Activated CD4-positive, alpha-beta T cell treated with anti-CD3 and anti-CD28 coated beads for 24 hours (primary cell): ENCODE data around the gene SHISA6.

Experiments
- DNase-seq, 2 donors: peaks; one replicate each; pipeline ENCODE4 v3.0.0-alpha.2; 2020; ENCODE audit warnings: low read depth in 2 of 2

SHISA6 gene

GRCh38 chr17:11446316-11446715 lies 205.3 kb downstream of the SHISA6 start:
- DNase-seq, result no peak

GRCh38 chr17:11454096-11454495 lies 213.1 kb downstream of the SHISA6 start:
- DNase-seq, result no peak

GRCh38 chr17:11458279-11458678 lies 217.3 kb downstream of the SHISA6 start:
- no peak for DNase-seq

GRCh38 chr17:11459861-11460331 lies 218.9 kb downstream of the SHISA6 start:
- DNase-seq, result no peak

- DNase-seq, result no peak
Measured at GRCh38 chr17:11461993-11462548, 221.1 kb downstream of the SHISA6 start.

GRCh38 chr17:11467639-11468038 lies 226.6 kb downstream of the SHISA6 start:
- no peak for DNase-seq

GRCh38 chr17:11485336-11486100 lies 244.5 kb downstream of the SHISA6 start:
- DNase-seq, result no peak

- DNase-seq, result no peak
Measured at GRCh38 chr17:11486101-11486867, 245.3 kb downstream of the SHISA6 start.

- DNase-seq, result no peak
Measured at GRCh38 chr17:11486868-11487310, 245.9 kb downstream of the SHISA6 start.

- no peak for DNase-seq
Measured at GRCh38 chr17:11487469-11487868, 246.5 kb downstream of the SHISA6 start.

- DNase-seq, result no peak
Measured at GRCh38 chr17:11488407-11488806, 247.4 kb downstream of the SHISA6 start.

GRCh38 chr17:11490171-11490755 lies 249.2 kb downstream of the SHISA6 start:
- no peak for DNase-seq

- no peak for DNase-seq
Measured at GRCh38 chr17:11492511-11492910, 251.5 kb downstream of the SHISA6 start.

GRCh38 chr17:11493936-11494335 lies 252.9 kb downstream of the SHISA6 start:
- DNase-seq, result no peak

GRCh38 chr17:11495613-11496012 lies 254.6 kb downstream of the SHISA6 start:
- no peak for DNase-seq

GRCh38 chr17:11499881-11500280 lies 258.9 kb downstream of the SHISA6 start:
- DNase-seq, result no peak

- no peak for DNase-seq
Measured at GRCh38 chr17:11503308-11504035, 262.5 kb downstream of the SHISA6 start.

- DNase-seq, result no peak
Measured at GRCh38 chr17:11506635-11507034, 265.6 kb downstream of the SHISA6 start.

GRCh38 chr17:11511696-11512095 lies 270.7 kb downstream of the SHISA6 start:
- no peak for DNase-seq

- DNase-seq, result no peak
Measured at GRCh38 chr17:11514565-11514964, 273.6 kb downstream of the SHISA6 start.

- no peak for DNase-seq
Measured at GRCh38 chr17:11514981-11515680, 274.1 kb downstream of the SHISA6 start.
